ENCODE results near the gene DYNC2H1. TPM values are rescaled to one million over a fixed set of nuclear protein-coding genes. Genes with fewer than 3 reads are reported as not detected.

DYNC2H1 gene
- total RNA-seq, 2 experiments from 2014 or later: 2.8 to 3.2 TPM

- no peaks in the 10 kb centered on the region for H3K4me1 ChIP-seq (ENCODE audit: insufficient read depth, low read length)
- TF ChIP-seq, protein P1, sequence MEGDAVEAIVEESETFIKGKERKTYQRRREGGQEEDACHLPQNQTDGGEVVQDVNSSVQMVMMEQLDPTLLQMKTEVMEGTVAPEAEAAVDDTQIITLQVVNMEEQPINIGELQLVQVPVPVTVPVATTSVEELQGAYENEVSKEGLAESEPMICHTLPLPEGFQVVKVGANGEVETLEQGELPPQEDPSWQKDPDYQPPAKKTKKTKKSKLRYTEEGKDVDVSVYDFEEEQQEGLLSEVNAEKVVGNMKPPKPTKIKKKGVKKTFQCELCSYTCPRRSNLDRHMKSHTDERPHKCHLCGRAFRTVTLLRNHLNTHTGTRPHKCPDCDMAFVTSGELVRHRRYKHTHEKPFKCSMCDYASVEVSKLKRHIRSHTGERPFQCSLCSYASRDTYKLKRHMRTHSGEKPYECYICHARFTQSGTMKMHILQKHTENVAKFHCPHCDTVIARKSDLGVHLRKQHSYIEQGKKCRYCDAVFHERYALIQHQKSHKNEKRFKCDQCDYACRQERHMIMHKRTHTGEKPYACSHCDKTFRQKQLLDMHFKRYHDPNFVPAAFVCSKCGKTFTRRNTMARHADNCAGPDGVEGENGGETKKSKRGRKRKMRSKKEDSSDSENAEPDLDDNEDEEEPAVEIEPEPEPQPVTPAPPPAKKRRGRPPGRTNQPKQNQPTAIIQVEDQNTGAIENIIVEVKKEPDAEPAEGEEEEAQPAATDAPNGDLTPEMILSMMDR (IDR thresholded peaks at IDR 0.05): no peak
- Mint-ChIP-seq H3K9me3 (no peaks in the 10 kb centered on the region), H3K27me3 (no peaks in the 10 kb centered on the region), H3K27ac (no peak overlapping the region), H3K4me3 (no peak overlapping the region), H3K4me1 (ENCODE audit: low read depth) (no peaks in the 10 kb centered on the region), H3K36me3 (ENCODE audit: low read depth) (no peaks in the 10 kb centered on the region)
- H3K27ac ChIP-seq (ENCODE audit: low read depth in 1 of 2, low read length in 2 of 2): no peak overlapping the region
- DNase-seq: no peak
- ChIA-PET POLR2A (no interaction called here), CTCF (no interaction called here)
- H3K27me3 ChIP-seq (ENCODE audit: control insufficient read depth in 1 of 2, insufficient read depth in 2 of 2, low read length in 2 of 2): no peaks in the 10 kb centered on the region
- H3K36me3 ChIP-seq (ENCODE audit: insufficient read depth, low read length): no peaks in the 10 kb centered on the region
- no peak for ATAC-seq (ENCODE audit: poor library complexity)
- H3K4me3 ChIP-seq (ENCODE audit: low read length): no peak overlapping the region
- intact Hi-C loops (cut with DNase I, micrococcal nuclease): no loop called here
- H3K9me3 ChIP-seq (ENCODE audit: control insufficient read depth in 1 of 2, insufficient read depth in 1 of 2, low read length in 2 of 2): no peaks in the 10 kb centered on the region
These were observed 411.6 kb downstream of the DYNC2H1 start for GRCh38 chr11:103520792-103521191.

- H3K27ac Mint-ChIP-seq: no peak overlapping the region
- ChIA-PET CTCF (no interaction called here), POLR2A (no interaction called here)
- no peak for DNase-seq
- H3K36me3 Mint-ChIP-seq (ENCODE audit: low read depth): no peaks in the 10 kb centered on the region
- ATAC-seq (ENCODE audit: poor library complexity): no peak
- intact Hi-C loops (cut with DNase I, micrococcal nuclease): no loop called here
- no peaks in the 10 kb centered on the region for H3K9me3 ChIP-seq (ENCODE audit: control insufficient read depth in 1 of 2, insufficient read depth in 1 of 2, low read length in 2 of 2)
- TF ChIP-seq, protein P1 (IDR thresholded peaks at IDR 0.05): no peak
- H3K4me1 Mint-ChIP-seq (ENCODE audit: low read depth): no peaks in the 10 kb centered on the region
- H3K9me3 Mint-ChIP-seq: no peaks in the 10 kb centered on the region
- no peaks in the 10 kb centered on the region for H3K27me3 ChIP-seq (ENCODE audit: control insufficient read depth in 1 of 2, insufficient read depth in 2 of 2, low read length in 2 of 2)
- no peak overlapping the region for H3K27ac ChIP-seq (ENCODE audit: low read depth in 1 of 2, low read length in 2 of 2)
- peaks cover 5% of the 10 kb centered on the region for H3K27me3 Mint-ChIP-seq
- no peaks in the 10 kb centered on the region for H3K4me1 ChIP-seq (ENCODE audit: insufficient read depth, low read length)
- no peak overlapping the region for H3K4me3 ChIP-seq (ENCODE audit: low read length)
- H3K4me3 Mint-ChIP-seq: no peak overlapping the region
- H3K36me3 ChIP-seq (ENCODE audit: insufficient read depth, low read length): no peaks in the 10 kb centered on the region
These were observed 415.8 kb downstream of the DYNC2H1 start for GRCh38 chr11:103525069-103525468.

DNA sequence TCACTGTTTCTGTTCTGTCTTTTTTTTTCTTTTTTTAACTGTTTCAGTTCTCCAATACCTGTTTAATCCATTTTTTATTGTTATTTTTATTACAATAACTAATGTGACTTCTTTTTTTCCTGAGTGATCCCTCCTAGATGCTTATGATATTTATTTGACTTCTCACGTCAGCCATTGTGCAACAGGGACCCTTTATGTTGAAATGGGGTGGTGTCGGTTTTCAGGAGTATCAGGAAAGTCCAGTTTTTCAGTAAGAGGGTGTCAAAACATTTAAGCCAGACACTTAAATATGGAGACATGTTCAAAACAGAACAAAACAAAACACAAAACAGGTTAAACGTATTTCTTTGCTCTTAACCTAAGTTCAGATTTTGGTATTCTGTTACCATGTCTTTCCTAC lies 418.8 kb downstream of the DYNC2H1 start:
- no peak for DNase-seq
- Mint-ChIP-seq H3K27ac (no peak overlapping the region), H3K27me3 (peaks cover 11% of the 10 kb centered on the region), H3K36me3 (ENCODE audit: low read depth) (no peaks in the 10 kb centered on the region), H3K4me3 (no peak overlapping the region), H3K4me1 (ENCODE audit: low read depth) (no peaks in the 10 kb centered on the region), H3K9me3 (no peaks in the 10 kb centered on the region)
- Histone ChIP-seq H3K36me3 (ENCODE audit: insufficient read depth, low read length) (no peaks in the 10 kb centered on the region), H3K4me1 (ENCODE audit: insufficient read depth, low read length) (no peaks in the 10 kb centered on the region), H3K27me3 (ENCODE audit: control insufficient read depth in 1 of 2, insufficient read depth in 2 of 2, low read length in 2 of 2) (no peaks in the 10 kb centered on the region), H3K4me3 (ENCODE audit: low read length) (no peak overlapping the region), H3K27ac (ENCODE audit: low read depth in 1 of 2, low read length in 2 of 2) (no peak overlapping the region), H3K9me3 (ENCODE audit: control insufficient read depth in 1 of 2, insufficient read depth in 1 of 2, low read length in 2 of 2) (no peaks in the 10 kb centered on the region)
- POLR2A ChIA-PET: no interaction called here
- intact Hi-C loops (cut with DNase I, micrococcal nuclease): no loop called here
- CTCF ChIA-PET: no interaction called here
- TF ChIP-seq, protein P1 (IDR thresholded peaks at IDR 0.05): no peak
- no peak for ATAC-seq (ENCODE audit: poor library complexity)

Data from CD4-positive, alpha-beta T cell (primary cell).